Activated T-cell treated with anti-CD3 and anti-CD28 coated beads, Interleukin-2, amount 50 U/mL, for 4 hours (primary cell): ENCODE results near the gene ZNF224. TPM values are rescaled to one million over a fixed set of nuclear protein-coding genes. Genes with fewer than 3 reads are reported as not detected.
"Not testable (repeated sequence)": the region's sequence is repeated elsewhere in the genome, so short reads cannot be mapped to it uniquely, and the experiment has no call there.

Experiments used
- ATAC-seq, 2 donors: fragments of 200-7000 bp; cut with Tn5 transposase; one replicate each; pipeline ENCODE4 v1.10.0; 2021
- DNase-seq: peaks from one replicate; pipeline ENCODE4 v3.0.0-alpha.2; 2020
- H3K27me3 Mint-ChIP-seq: one replicate; pipeline ENCODE4 v1.8.0; 2021; ENCODE audit warnings: low read depth, mixed read lengths
- H3K36me3 Mint-ChIP-seq: one replicate; pipeline ENCODE4 v1.8.0; 2022; ENCODE audit warnings: mixed read lengths; ENCODE audit not compliant: insufficient read depth
- H3K4me1 Mint-ChIP-seq: one replicate; pipeline ENCODE4 v1.8.0; 2021; ENCODE audit warnings: low read depth, mixed read lengths
- H3K4me3 Mint-ChIP-seq: one replicate; pipeline ENCODE4 v1.8.0; 2021; ENCODE audit warnings: mild to moderate bottlenecking, moderate library complexity, mixed read lengths
- H3K9me3 Mint-ChIP-seq: one replicate; pipeline ENCODE4 v1.8.0; 2021; ENCODE audit warnings: mixed read lengths
- total RNA-seq, 3 donors: library from RNA; stranded (reverse); gene quantifications; one replicate each; pipeline ENCODE4 v1.2.1, GENCODE V29; 2021

The ZNF224 gene
- total RNA-seq, 3 donors from 2014 or later: 8.2 to 9.4 (median 8.6) TPM

GRCh38 chr19:44107751-44108150 lies 13.6 kb downstream of the ZNF224 start:
- ATAC-seq: no peak
- Mint-ChIP-seq H3K9me3 (peaks cover 57% of the 10 kb centered on the region), H3K4me1 (peaks cover 11% of the 10 kb centered on the region), H3K27me3 (no peaks in the 10 kb centered on the region), H3K36me3 (peaks cover 51% of the 10 kb centered on the region), H3K4me3 (no peak overlapping the region)
- DNase-seq: no peak

GRCh38 chr19:44109458-44109857 lies 15.3 kb downstream of the ZNF224 start:
- Mint-ChIP-seq H3K4me3 (no peak overlapping the region), H3K9me3 (peaks cover 48% of the 10 kb centered on the region), H3K27me3 (no peaks in the 10 kb centered on the region), H3K4me1 (peaks cover 18% of the 10 kb centered on the region), H3K36me3 (peaks cover 36% of the 10 kb centered on the region)
- DNase-seq (no peak), ATAC-seq (no peak)

- no peak for ATAC-seq
- peaks cover 34% of the 10 kb centered on the region for H3K9me3 Mint-ChIP-seq
- no peak for DNase-seq
These were observed 17.8 kb downstream of the ZNF224 start for GRCh38 chr19:44111910-44112463.

GRCh38 chr19:44112802-44113137 lies 18.6 kb downstream of the ZNF224 start:
- Mint-ChIP-seq H3K4me1 (peaks cover 26% of the 10 kb centered on the region), H3K9me3 (peaks cover 26% of the 10 kb centered on the region), H3K36me3 (peaks cover 21% of the 10 kb centered on the region), H3K4me3 (peak overlapping the region; percentile 98), H3K27me3 (no peaks in the 10 kb centered on the region)
- ATAC-seq (no peak), DNase-seq (no peak)

More at GRCh38 chr19:44111910-44112463, 17.8 kb downstream of the ZNF224 start:
- Mint-ChIP-seq H3K4me3 (peak overlapping the region; percentile 98), H3K4me1 (peaks cover 26% of the 10 kb centered on the region), H3K27me3 (no peaks in the 10 kb centered on the region), H3K36me3 (peaks cover 23% of the 10 kb centered on the region)

GRCh38 chr19:44113138-44113783 lies 19.1 kb downstream of the ZNF224 start, which contains the start of gene ZNF225:
ZNF225 (plus strand) TSS chr19:44113399; CDS start chr19:44115828, 2,429 bp downstream.
- no peaks in the 10 kb centered on the region for H3K27me3 Mint-ChIP-seq
- H3K4me3 Mint-ChIP-seq: peak within 1 kb of the TSS; percentile 98
- ATAC-seq (peak; percentile 99 to 100), DNase-seq (peak; percentile 72)
- peaks cover 26% of the 10 kb centered on the region for H3K4me1 Mint-ChIP-seq
- H3K36me3 Mint-ChIP-seq: peaks cover 19% of the 10 kb centered on the region
- H3K9me3 Mint-ChIP-seq: peaks cover 22% of the 10 kb centered on the region

GRCh38 chr19:44113784-44114390 lies 19.7 kb downstream of the ZNF224 start:
- no peaks in the 10 kb centered on the region for H3K27me3 Mint-ChIP-seq
- H3K4me3 Mint-ChIP-seq: peak overlapping the region; percentile 98

GRCh38 chr19:44121162-44121561 lies 27.0 kb downstream of the ZNF224 start:
- H3K4me3 Mint-ChIP-seq, ATAC-seq, DNase-seq, H3K4me1 Mint-ChIP-seq, H3K27me3 Mint-ChIP-seq: not testable (repeated sequence)
- Mint-ChIP-seq H3K36me3 (peaks cover 84% of the 10 kb centered on the region), H3K9me3 (peaks cover 55% of the 10 kb centered on the region)

More at GRCh38 chr19:44113784-44114390, 19.7 kb downstream of the ZNF224 start:
- H3K9me3 Mint-ChIP-seq: peaks cover 21% of the 10 kb centered on the region
- DNase-seq (no peak), ATAC-seq (peak in 1 of 2 donors; percentile 8)
- peaks cover 26% of the 10 kb centered on the region for H3K4me1 Mint-ChIP-seq
- peaks cover 22% of the 10 kb centered on the region for H3K36me3 Mint-ChIP-seq

GRCh38 chr19:44131955-44132354 lies 37.8 kb downstream of the ZNF224 start:
- ATAC-seq: no peak
- Mint-ChIP-seq H3K4me3 (no peak overlapping the region), H3K27me3 (no peaks in the 10 kb centered on the region), H3K4me1 (no peaks in the 10 kb centered on the region), H3K9me3 (peaks cover 20% of the 10 kb centered on the region), H3K36me3 (peaks cover 36% of the 10 kb centered on the region)
- DNase-seq: no peak

- Mint-ChIP-seq H3K4me1 (peaks cover 17% of the 10 kb centered on the region), H3K4me3 (peak within 1 kb of the TSS; percentile 96), H3K9me3 (peaks cover 3% of the 10 kb centered on the region), H3K36me3 (peaks cover 27% of the 10 kb centered on the region), H3K27me3 (no peaks in the 10 kb centered on the region)
- DNase-seq (peak; percentile 66), ATAC-seq (peak; percentile 93 to 94)
These were observed 47.3 kb downstream of the ZNF224 start, which contains the start of gene ZNF234 for GRCh38 chr19:44141191-44142058. ZNF234 (plus strand) TSS chr19:44141554; CDS start chr19:44144633, 3,079 bp downstream.

- Mint-ChIP-seq H3K4me3 (peak overlapping the region; percentile 96), H3K9me3 (no peaks in the 10 kb centered on the region), H3K27me3 (no peaks in the 10 kb centered on the region), H3K4me1 (peaks cover 17% of the 10 kb centered on the region), H3K36me3 (peaks cover 26% of the 10 kb centered on the region)
- ATAC-seq: peak; percentile 5 to 10
- no peak for DNase-seq
These were observed 47.9 kb downstream of the ZNF224 start for GRCh38 chr19:44142059-44142433.

GRCh38 chr19:44149776-44150175 lies 55.6 kb downstream of the ZNF224 start:
- Mint-ChIP-seq H3K4me1 (no peaks in the 10 kb centered on the region), H3K36me3 (peaks cover 79% of the 10 kb centered on the region), H3K4me3 (no peak overlapping the region), H3K9me3 (peaks cover 37% of the 10 kb centered on the region), H3K27me3 (no peaks in the 10 kb centered on the region)
- ATAC-seq (no peak), DNase-seq (no peak)

- Mint-ChIP-seq H3K4me3 (no peak overlapping the region), H3K9me3 (peaks cover 44% of the 10 kb centered on the region), H3K27me3 (no peaks in the 10 kb centered on the region), H3K4me1 (no peaks in the 10 kb centered on the region), H3K36me3 (peaks cover 74% of the 10 kb centered on the region)
- DNase-seq: no peak
- no peak for ATAC-seq
These were observed 57.3 kb downstream of the ZNF224 start for GRCh38 chr19:44151491-44151890.

GRCh38 chr19:44156475-44156874 lies 62.3 kb downstream of the ZNF224 start:
- peaks cover 56% of the 10 kb centered on the region for H3K9me3 Mint-ChIP-seq
- no peaks in the 10 kb centered on the region for H3K27me3 Mint-ChIP-seq
- H3K4me3 Mint-ChIP-seq: no peak overlapping the region
- ATAC-seq: no peak
- H3K4me1 Mint-ChIP-seq: no peaks in the 10 kb centered on the region
- DNase-seq: no peak
- peaks cover 62% of the 10 kb centered on the region for H3K36me3 Mint-ChIP-seq
